ENCODE data around the gene IQGAP2. TPM values are rescaled to one million over a fixed set of nuclear protein-coding genes. Genes with fewer than 3 reads are reported as not detected.

The IQGAP2 gene
- total RNA-seq, 1 experiment from 2014 or later, result not detected

DNA sequence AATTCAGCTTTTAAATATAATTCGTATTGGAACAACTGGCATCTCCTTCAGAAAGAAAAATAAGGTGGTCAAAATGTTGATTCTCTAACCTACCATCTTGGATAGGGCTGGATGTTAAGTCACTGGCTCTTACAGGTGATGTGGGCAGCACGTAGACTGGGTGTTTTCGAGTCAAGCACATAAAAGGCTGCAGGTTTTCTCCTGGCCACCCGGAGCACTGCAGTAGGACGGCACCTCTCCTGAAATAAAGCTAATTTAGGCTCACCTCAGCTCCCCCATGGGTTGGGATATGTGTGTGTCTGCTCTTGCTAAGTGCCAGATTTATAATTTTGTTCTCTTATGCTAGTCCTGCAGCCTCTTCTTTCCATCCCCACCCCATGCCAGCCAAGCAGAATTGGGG lies 80.3 kb downstream of the IQGAP2 start:
- Histone ChIP-seq H3K4me3 (ENCODE audit: low read length) (no peak overlapping the region), H3K4me2 (ENCODE audit: low read length) (no peak overlapping the region), H2AFZ (ENCODE audit: low read length) (no peak overlapping the region), H3F3A (ENCODE audit: low read length, unreplicated experiment) (no peaks in the 10 kb centered on the region), H3K79me2 (ENCODE audit: low read length) (no peaks in the 10 kb centered on the region), H3K9me2 (replicated peaks; ENCODE audit: low read length) (no peaks in the 10 kb centered on the region), H4K20me1 (ENCODE audit: low read length) (no peaks in the 10 kb centered on the region), H3K9ac (ENCODE audit: low read length) (no peak overlapping the region), H3K4me1 (ENCODE audit: insufficient read depth, low read length) (no peaks in the 10 kb centered on the region), H3K9me3 (ENCODE audit: low read length) (no peaks in the 10 kb centered on the region), H3K27me3 (ENCODE audit: low read length) (peaks cover 26% of the 10 kb centered on the region), H3K27ac (ENCODE audit: low read length) (no peak overlapping the region), H3K36me3 (ENCODE audit: low read depth, low read length) (no peaks in the 10 kb centered on the region)
- intact Hi-C loops (cut with micrococcal nuclease), result no loop called here
- no peak for ATAC-seq
- TF ChIP-seq EZH2phosphoT487 (IDR thresholded peaks at IDR 0.05; ENCODE audit: borderline replicate concordance, low read length) (no peak), CTCF (conservative IDR thresholded peaks at IDR 0.05; ENCODE audit: low read depth, low read length) (no peak), EZH2 (IDR thresholded peaks at IDR 0.05; ENCODE audit: low read length, unreplicated experiment) (no peak)
- no peak for DNase-seq
- BruUV-seq (replicated peaks), result no TSS peak
- CTCF ChIA-PET, result interaction anchor here (0.7 kb wide), 1 partner anchor 83 kb away, joined by 3 read pairs; no protein-coding TSS in a partner anchor
- POLR2A ChIA-PET (ENCODE audit: unreplicated experiment), result no interaction called here

DNA sequence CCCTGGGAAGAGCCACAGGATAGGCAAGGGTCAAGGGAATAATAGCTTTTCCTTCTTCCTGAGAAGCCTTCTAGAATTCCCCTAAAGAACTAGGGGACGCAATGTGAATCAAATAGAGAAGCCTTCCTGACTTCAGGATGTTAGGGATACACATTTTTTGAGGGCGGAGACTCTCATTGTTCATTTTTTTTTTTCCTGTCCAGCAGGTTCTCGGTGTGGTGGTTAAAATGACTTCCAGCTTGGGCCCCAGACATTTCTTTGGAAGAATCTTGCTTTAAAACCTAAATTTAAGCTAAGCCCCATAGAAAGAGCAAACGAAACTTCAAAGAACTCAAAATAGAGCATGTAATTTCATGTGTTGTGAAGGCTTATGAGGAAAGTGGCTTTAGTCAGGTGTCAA lies 80.8 kb downstream of the IQGAP2 start:
- ChIA-PET POLR2A (ENCODE audit: unreplicated experiment) (no interaction called here), CTCF (interaction anchor here (0.7 kb wide), 1 partner anchor 83 kb away, joined by 3 read pairs; no protein-coding TSS in a partner anchor)
- DNase-seq (no peak), ATAC-seq (no peak)
- H3K9me2 ChIP-seq (replicated peaks; ENCODE audit: low read length), result no peaks in the 10 kb centered on the region
- no peaks in the 10 kb centered on the region for H4K20me1 ChIP-seq (ENCODE audit: low read length)
- H3K9me3 ChIP-seq (ENCODE audit: low read length), result no peaks in the 10 kb centered on the region
- no peak overlapping the region for H3K27ac ChIP-seq (ENCODE audit: low read length)
- no TSS peak for BruUV-seq (replicated peaks)
- H3F3A ChIP-seq (ENCODE audit: low read length, unreplicated experiment), result no peaks in the 10 kb centered on the region
- no peak overlapping the region for H3K4me3 ChIP-seq (ENCODE audit: low read length)
- no peaks in the 10 kb centered on the region for H3K4me1 ChIP-seq (ENCODE audit: insufficient read depth, low read length)
- H2AFZ ChIP-seq (ENCODE audit: low read length), result no peak overlapping the region
- no peak overlapping the region for H3K4me2 ChIP-seq (ENCODE audit: low read length)
- H3K27me3 ChIP-seq (ENCODE audit: low read length), result peaks cover 26% of the 10 kb centered on the region
- no peaks in the 10 kb centered on the region for H3K36me3 ChIP-seq (ENCODE audit: low read depth, low read length)
- intact Hi-C loops (cut with micrococcal nuclease), result no loop called here
- no peak for TF ChIP-seq EZH2 (IDR thresholded peaks at IDR 0.05; ENCODE audit: low read length, unreplicated experiment)
- TF ChIP-seq EZH2phosphoT487 (IDR thresholded peaks at IDR 0.05; ENCODE audit: borderline replicate concordance, low read length), result no peak
- TF ChIP-seq CTCF (conservative IDR thresholded peaks at IDR 0.05; ENCODE audit: low read depth, low read length), result no peak
- H3K79me2 ChIP-seq (ENCODE audit: low read length), result no peaks in the 10 kb centered on the region
- H3K9ac ChIP-seq (ENCODE audit: low read length), result no peak overlapping the region

GRCh38 chr5:76485511-76485910 lies 82.4 kb downstream of the IQGAP2 start:
- Histone ChIP-seq H3K27ac (ENCODE audit: low read length) (no peak overlapping the region), H3K27me3 (ENCODE audit: low read length) (peaks cover 26% of the 10 kb centered on the region), H3K4me2 (ENCODE audit: low read length) (no peak overlapping the region), H2AFZ (ENCODE audit: low read length) (no peak overlapping the region), H3K79me2 (ENCODE audit: low read length) (no peaks in the 10 kb centered on the region), H3K9me3 (ENCODE audit: low read length) (no peaks in the 10 kb centered on the region), H3K4me3 (ENCODE audit: low read length) (no peak overlapping the region), H3K9ac (ENCODE audit: low read length) (no peak overlapping the region), H3K4me1 (ENCODE audit: insufficient read depth, low read length) (no peaks in the 10 kb centered on the region), H4K20me1 (ENCODE audit: low read length) (no peaks in the 10 kb centered on the region), H3K36me3 (ENCODE audit: low read depth, low read length) (no peaks in the 10 kb centered on the region), H3F3A (ENCODE audit: low read length, unreplicated experiment) (no peaks in the 10 kb centered on the region), H3K9me2 (replicated peaks; ENCODE audit: low read length) (no peaks in the 10 kb centered on the region)
- intact Hi-C loops (cut with micrococcal nuclease), result no loop called here
- ChIA-PET CTCF (no interaction called here), POLR2A (ENCODE audit: unreplicated experiment) (no interaction called here)
- no peak for DNase-seq
- TF ChIP-seq CTCF (conservative IDR thresholded peaks at IDR 0.05; ENCODE audit: low read depth, low read length) (no peak), EZH2 (IDR thresholded peaks at IDR 0.05; ENCODE audit: low read length, unreplicated experiment) (no peak), EZH2phosphoT487 (IDR thresholded peaks at IDR 0.05; ENCODE audit: borderline replicate concordance, low read length) (no peak)
- no TSS peak for BruUV-seq (replicated peaks)
- no peak for ATAC-seq

Data from PC-3 (cell line).